Loucy (cell line): ENCODE data around the gene CEP131.

Experiments used
- EZH2phosphoT487 ChIP-seq: fragments of 200-600 bp; IDR thresholded peaks from 2 replicates; pipeline ENCODE4 v1.6.1; 2018; ENCODE audit warnings: antibody characterized with exemption, mild to moderate bottlenecking, moderate library complexity, borderline replicate concordance
- TF ChIP-seq, protein P1 (sequence below): fragments of 200-600 bp; sonication (generic); conservative IDR thresholded peaks from 2 replicates; pipeline ENCODE4 v1.5.1; 2014; ENCODE audit warnings: mild to moderate bottlenecking, antibody characterized with exemption, low read length

DNA sequence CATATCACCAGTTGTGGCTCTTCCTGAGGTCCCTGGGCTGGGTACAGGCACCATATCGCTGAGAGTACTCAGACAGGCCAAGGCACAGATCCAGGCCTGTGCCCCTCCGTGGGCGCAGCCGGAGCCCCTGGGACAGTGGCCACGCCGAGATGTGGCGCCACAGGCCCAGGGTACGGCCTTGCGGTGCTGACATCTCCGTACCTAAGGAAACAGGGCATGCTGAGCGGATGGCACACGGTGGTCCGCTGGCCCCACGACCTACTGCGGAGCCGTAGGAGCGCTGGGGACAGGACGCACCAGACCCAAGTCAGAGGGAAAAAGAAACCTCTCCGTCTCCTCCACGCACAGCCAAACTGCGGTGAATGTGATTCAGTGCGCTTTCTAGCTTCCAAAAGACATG lies 42.8 kb upstream of the CEP131 start:
- TF ChIP-seq, protein P1, sequence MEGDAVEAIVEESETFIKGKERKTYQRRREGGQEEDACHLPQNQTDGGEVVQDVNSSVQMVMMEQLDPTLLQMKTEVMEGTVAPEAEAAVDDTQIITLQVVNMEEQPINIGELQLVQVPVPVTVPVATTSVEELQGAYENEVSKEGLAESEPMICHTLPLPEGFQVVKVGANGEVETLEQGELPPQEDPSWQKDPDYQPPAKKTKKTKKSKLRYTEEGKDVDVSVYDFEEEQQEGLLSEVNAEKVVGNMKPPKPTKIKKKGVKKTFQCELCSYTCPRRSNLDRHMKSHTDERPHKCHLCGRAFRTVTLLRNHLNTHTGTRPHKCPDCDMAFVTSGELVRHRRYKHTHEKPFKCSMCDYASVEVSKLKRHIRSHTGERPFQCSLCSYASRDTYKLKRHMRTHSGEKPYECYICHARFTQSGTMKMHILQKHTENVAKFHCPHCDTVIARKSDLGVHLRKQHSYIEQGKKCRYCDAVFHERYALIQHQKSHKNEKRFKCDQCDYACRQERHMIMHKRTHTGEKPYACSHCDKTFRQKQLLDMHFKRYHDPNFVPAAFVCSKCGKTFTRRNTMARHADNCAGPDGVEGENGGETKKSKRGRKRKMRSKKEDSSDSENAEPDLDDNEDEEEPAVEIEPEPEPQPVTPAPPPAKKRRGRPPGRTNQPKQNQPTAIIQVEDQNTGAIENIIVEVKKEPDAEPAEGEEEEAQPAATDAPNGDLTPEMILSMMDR, result no peak
- no peak for TF ChIP-seq EZH2phosphoT487
